HTERT RPE-1 (cell line): ENCODE data around the gene COMMD7.

Source experiments
- in situ Hi-C: fragments of 300-500 bp; cut with MboI; formaldehyde crosslinking; loops from 4 replicates; pipeline ENCODE4 v1.14.3; 2020; ENCODE audit warnings: low sequenced_read_pairs

COMMD7 gene

DNA sequence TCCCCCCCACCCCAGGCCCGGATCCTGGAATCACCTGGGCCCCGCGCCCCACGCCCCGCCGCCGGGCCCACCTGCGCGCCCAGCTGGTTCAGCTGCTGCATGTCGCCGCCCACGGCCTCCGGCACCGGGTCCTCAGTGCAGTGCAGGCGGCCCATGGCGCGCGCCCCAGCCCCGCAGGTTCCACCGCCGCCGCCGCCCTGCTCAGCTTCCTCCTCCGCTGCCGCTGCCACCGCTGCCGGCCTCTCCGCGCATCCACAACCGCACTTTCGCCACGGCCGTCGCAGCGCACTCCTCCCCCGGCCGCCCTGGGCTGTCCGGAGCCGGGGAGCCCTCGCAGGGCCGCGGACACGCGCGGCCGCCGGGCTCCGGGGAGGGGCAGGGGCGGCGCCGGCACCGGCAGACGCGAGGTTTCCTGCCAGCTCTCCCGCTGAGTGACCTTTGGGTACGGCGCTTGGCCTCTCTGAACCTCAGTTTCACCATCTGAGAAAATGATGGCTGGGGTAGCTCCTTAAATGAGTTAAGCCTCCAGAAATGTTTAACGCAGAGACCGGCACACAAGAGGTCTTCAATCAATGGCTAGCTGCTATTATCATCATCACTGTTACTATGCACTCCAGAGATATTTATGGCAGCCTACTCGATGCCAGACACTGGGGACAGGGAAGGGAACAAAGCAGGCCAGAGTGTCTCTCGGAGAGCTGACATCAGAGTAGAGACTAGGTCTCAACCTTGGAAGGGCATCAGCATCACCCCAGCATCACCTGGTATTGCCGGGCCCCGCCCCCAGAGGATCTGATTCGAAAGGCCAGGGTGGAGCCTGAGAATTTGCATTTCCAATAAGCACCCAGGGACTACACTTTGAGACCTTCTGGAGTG is at the start of gene COMMD7:
TSS of gene COMMD7 (minus strand) at position 231 of the 876 bp plus-strand sequence. CDS start at position 155, 76 bp downstream.
- in situ Hi-C loops, result no loop called here

DNA sequence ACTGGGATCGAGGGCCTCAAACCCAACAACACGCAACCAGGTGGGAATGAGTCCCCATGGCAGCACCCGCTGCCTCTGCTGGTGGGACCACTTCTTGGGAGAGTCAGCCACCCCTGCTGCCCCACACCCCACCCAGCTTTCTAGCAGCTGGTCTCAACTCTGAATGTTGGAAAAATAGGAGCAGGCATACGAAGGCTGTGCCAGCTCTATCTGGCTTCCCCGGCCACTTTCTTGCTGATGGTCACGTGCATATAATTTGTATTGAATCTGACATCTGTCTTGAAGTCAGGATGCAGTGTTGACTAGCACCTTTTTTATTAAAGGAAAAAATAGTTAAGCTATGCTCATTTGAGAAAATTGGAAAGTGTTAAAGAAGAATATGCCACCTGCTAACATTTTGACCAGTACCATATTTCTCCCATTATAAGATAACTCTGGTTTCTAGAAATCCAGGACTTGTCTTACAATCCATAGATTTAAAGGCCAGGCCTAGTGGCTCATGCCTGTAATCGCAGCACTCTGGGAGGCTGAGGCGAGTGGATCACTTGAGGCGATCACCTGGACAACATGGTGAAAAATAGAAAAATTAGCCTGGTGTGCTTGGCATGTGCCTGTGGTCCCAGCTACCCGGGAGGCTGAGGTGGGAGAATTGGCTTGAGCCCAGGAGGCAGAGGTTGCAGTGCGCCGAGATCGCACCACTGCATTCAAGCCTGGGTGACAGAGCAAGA is 49.6 kb upstream of the COMMD7 start:
- in situ Hi-C loops, result no loop called here

- in situ Hi-C loops, result no loop called here
Observed at GRCh38 chr20:32792316-32792715, 49.0 kb upstream of the COMMD7 start.

DNA sequence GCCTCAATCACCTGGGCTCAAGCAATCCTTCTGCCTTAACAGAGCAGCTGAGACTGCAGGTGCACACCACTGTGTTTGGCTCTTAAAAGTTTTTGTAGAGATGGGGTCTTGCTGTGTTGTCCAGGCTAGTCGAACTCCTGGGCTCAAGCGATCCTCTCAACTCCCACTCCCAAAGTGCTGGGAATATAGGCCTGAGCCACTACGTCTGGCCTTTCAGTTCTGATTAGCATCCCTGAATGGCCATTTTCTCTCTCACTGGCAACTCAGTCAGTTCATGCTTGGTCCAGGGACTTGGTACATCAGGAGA is 47.4 kb upstream of the COMMD7 start:
- in situ Hi-C loops, result no loop called here

DNA sequence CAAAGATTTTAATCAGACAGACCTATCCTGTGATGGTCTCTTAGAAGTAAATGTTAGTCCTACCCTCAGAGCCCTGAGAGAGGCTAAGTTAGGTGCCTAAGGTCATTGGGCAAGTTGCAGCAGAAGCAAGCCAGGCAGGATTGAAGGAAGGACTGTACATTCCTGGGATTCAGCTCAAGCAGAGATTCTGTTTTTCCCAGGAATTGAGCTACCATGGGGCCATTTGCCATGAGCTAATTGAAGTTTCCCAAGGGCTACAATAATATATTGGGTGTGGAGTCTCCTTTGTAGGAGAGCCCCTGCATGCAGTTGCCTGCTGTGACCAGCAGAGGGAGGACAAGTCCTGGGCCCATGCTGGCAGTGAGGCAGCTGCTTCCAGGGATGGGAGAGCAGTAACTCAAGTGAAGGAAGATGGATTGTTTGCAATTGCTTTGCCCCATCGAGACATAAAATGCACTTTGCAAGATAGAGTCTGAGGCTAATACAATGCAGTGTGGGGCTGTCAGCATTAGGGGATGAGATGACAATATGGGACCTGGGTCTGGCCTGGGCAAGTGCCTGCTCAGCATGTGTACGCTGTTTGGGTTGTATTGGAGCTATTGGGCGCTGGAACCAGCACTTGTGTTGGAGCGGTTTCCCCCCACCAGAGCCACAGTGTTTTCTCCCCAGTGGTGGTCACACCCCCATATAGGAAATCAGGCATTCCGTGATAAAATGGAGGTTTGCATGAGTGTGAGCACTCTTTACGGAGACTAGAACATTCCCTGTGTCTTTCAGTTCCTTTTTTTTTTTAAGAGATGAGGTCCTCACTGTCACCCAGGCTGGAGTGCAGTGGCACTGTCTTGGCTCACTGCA is 46.9 kb upstream of the COMMD7 start:
- in situ Hi-C loops, result no loop called here

GRCh38 chr20:32787168-32787567 is 43.9 kb upstream of the COMMD7 start:
- in situ Hi-C loops, result no loop called here

GRCh38 chr20:32786059-32786760 is 42.9 kb upstream of the COMMD7 start:
- in situ Hi-C loops, result no loop called here

- in situ Hi-C loops, result no loop called here
Observed at GRCh38 chr20:32784369-32785080, 41.3 kb upstream of the COMMD7 start.

DNA sequence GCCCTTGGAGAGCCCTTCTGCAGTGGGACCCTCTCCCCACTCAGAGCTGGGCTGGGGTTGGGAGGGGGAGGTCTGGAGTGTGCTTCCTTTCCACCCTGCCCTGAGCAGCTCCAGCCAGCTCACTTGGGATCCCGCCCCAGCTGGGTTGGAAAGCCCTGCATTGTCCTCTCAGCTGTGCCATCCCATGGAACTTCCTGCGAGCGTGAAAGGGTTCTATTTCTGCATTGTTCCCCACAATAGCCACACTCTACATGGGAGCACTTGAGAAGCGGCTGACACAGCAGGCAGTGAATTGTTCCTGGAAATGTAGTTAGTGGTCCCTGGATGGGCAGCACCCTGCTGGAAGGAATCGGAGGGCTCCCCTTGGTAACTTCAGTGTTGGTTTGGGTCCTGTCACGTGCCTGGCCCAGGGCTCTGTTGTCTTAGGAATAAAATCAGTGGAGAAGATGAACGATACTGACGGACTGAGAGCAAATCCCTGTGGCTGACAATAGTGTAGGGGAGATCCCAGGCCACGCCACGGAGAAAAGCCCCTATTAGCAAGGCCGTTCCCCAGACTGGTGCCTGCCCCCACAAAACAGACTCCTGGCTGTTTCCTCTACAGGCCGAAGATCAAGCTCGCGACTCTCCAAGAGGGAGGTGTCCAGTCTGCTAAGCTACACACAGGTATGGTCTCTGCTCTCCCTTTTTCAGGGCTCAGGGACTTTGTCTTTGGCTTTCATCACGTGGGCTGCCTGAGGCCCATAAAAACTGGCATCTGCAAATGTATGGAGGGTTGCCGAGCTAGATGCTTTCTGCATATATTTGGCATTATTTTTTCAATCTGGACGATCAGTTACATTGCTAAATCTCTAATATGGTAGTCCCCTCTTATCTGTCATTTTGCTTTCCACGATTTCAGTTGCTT is 37.7 kb upstream of the COMMD7 start:
- in situ Hi-C loops, result no loop called here

DNA sequence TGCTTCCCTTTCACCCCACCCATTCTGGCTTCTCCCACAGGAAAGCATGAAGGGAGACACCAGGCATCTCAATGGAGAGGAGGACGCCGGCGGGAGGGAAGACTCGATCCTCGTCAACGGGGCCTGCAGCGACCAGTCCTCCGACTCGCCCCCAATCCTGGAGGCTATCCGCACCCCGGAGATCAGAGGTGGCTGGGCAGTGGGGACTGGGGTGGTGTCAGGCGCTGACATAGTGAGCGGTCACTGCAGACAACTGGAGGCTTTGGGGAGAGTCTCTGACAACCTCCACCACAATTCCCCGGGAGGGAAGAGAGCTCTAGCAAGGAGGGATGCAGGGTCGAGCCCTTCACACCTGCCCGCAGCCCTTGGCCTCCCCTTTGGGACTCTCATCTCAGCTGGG is 37.0 kb upstream of the COMMD7 start:
- in situ Hi-C loops, result no loop called here

GRCh38 chr20:32779500-32780211 is 36.4 kb upstream of the COMMD7 start:
- in situ Hi-C loops, result no loop called here

GRCh38 chr20:32777177-32777956 is 34.1 kb upstream of the COMMD7 start:
- in situ Hi-C loops, result no loop called here

GRCh38 chr20:32775336-32775991 is 32.2 kb upstream of the COMMD7 start:
- in situ Hi-C loops, result no loop called here

- in situ Hi-C loops, result no loop called here
Observed at GRCh38 chr20:32773855-32774254, 30.6 kb upstream of the COMMD7 start.

- in situ Hi-C loops, result no loop called here
Observed at GRCh38 chr20:32773223-32773622, 30.0 kb upstream of the COMMD7 start.

DNA sequence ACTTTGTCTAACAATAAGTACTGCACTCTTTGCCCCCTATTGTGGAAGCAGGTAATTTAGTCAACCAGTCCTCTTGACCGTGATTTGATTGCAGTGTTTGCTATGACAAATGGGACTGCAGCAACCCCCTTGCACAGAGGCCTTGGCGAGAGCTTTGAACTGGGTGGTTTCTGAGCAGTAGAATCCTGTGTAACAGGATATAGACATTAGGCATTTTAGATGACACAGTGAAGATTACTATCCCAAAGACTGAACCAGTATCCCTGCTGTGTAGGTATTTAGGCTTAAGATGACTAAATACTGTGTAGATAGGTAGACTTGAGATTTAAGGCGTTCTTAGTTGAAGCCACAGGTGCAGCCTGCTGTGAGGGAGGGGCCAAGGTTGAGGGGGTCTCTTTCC is 28.8 kb upstream of the COMMD7 start:
- in situ Hi-C loops, result no loop called here
